Stimulated activated CD4-positive, alpha-beta T cell treated with anti-CD3 and anti-CD28 coated beads, TNF-alpha, amount 100 ng/mL, for 24 hours (primary cell): ENCODE data around the gene TMCC3.
A peak's percentile ranks its signal among the peaks of the same experiment; 100 is the strongest.

Source experiments
- DNase-seq, 3 experiments: peaks; one replicate each; pipeline ENCODE4 v3.0.0-alpha.2; 2020; ENCODE audit warnings: low read depth in 3 of 3

Gene TMCC3

GRCh38 chr12:94534774-94535509, 115.4 kb downstream of the TMCC3 start:
- DNase-seq: no peak

GRCh38 chr12:94534278-94534677, 116.1 kb downstream of the TMCC3 start:
- no peak for DNase-seq

DNA sequence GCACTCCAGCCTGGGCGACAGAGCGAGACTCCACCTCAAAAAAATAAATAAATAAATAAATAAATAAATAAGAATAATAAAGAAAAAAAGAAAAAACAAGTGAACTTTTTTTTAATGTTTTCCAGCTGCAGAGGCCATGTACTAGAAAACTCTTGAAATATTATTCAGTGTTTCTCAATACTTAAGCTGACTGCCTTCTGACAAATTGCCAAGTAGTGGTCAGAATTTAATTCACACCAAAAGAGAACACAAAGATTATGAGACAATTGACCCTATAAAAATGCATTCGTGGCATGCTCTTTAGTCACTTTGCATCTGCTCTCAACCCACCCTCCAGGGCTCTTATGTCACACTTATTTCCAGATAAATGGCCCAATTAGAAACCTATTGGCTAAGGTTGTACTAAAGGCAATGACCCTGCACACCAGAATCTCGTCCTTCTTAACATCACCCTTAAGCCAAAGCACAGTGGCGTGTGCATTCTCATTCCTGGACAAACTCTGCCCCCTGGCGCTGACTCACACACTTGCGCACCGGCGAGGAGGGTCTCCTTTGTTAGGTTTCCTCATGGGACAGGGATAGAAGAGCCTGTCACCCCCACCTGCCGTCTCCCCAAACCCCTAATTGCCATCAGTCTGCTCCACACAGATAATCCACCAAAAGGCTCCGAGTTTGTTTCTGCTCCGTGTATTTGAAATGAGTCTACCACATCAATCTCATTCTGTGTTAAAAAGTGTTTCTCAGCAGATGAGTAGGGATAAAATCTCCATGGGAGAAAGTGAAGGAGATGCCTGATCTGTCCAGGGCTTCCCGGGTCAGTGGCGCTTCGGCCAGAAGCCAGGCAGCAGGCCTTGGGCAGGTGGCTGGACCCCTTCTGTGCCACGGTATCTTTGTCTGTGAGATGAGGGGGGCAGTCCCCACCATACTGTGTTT, 117.6 kb downstream of the TMCC3 start:
- peak; percentile 51 to 72 (median 60) for DNase-seq

- no peak for DNase-seq
These were observed 119.1 kb downstream of the TMCC3 start for GRCh38 chr12:94531196-94531720.

DNA sequence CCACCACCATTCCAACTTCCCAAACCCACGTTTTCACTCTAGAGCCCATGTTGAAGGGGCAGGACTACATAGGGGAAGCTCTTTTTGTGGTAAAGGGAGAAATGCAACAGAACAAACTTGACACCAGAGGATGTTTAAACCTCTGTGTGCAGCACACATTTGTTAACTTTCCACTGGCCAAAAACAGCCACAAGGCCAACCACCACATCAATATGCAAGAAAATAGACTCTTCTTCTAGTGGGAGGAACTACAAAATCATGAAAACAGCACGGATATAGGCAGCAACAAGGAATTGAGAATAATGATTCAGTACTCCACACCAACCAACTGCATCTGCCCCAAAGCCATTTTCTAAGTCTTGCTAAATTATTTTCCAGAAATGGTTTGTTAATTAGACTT, 124.4 kb downstream of the TMCC3 start:
- DNase-seq: no peak
